ENCODE data around the gene GPT2.

Gene GPT2

GRCh38 chr16:46875243-46875642 lies 8.9 kb upstream of the GPT2 start:
- no peak for DNase-seq
- no peak overlapping the region for H2AK5ac ChIP-seq (ENCODE audit: low read length, severe bottlenecking)
- H3K4ac ChIP-seq (ENCODE audit: low read depth in 1 of 2, low read length in 2 of 2): no peak overlapping the region
- no peak overlapping the region for H3K9ac ChIP-seq (ENCODE audit: low read length)
- H2BK5ac ChIP-seq (ENCODE audit: low read depth, low read length, poor library complexity, severe bottlenecking): no peak overlapping the region
- H3K36me3 ChIP-seq (ENCODE audit: control insufficient read depth in 1 of 2, insufficient read depth in 2 of 2, low read depth in 1 of 2, low read length in 2 of 2): no peaks in the 10 kb centered on the region
- H3K4me1 ChIP-seq (ENCODE audit: control insufficient read depth, insufficient read depth, low read depth, low read length): peaks cover 2% of the 10 kb centered on the region
- H2BK12ac ChIP-seq (ENCODE audit: low read length in 2 of 2): no peak overlapping the region
- no peak overlapping the region for H4K91ac ChIP-seq (ENCODE audit: low read length)
- no peak overlapping the region for H3K14ac ChIP-seq (ENCODE audit: low read length in 2 of 2)
- H3K27ac ChIP-seq (ENCODE audit: low read length, poor library complexity, severe bottlenecking): no peak overlapping the region
- no peaks in the 10 kb centered on the region for H3K79me1 ChIP-seq (replicated peaks; ENCODE audit: low read length, poor library complexity, severe bottlenecking)
- no peak overlapping the region for H3K4me3 ChIP-seq (ENCODE audit: insufficient read depth in 1 of 2, low read depth in 1 of 2, low read length in 2 of 2)
- no peak overlapping the region for H3K23ac ChIP-seq (ENCODE audit: low read length in 2 of 2)
- no peak overlapping the region for H2BK120ac ChIP-seq (ENCODE audit: low read depth, low read length)
- WGBS: 97% methylated on average over 7 of the region's 8 CpGs
- H3K27me3 ChIP-seq (ENCODE audit: control insufficient read depth in 1 of 2, insufficient read depth in 1 of 2, low read length in 2 of 2): peaks cover 4 to 21% of the 10 kb centered on the region in 2 experiments
- no peaks in the 10 kb centered on the region for H3K9me3 ChIP-seq (ENCODE audit: control insufficient read depth, low read length)
- no peak overlapping the region for H2BK15ac ChIP-seq (ENCODE audit: low read depth, poor library complexity, severe bottlenecking)
- no peak overlapping the region for H3K18ac ChIP-seq (ENCODE audit: low read depth in 1 of 2, low read length in 2 of 2)
- no peak overlapping the region for H4K8ac ChIP-seq (ENCODE audit: low read length)
- H3K4me2 ChIP-seq (ENCODE audit: low read length, poor library complexity, severe bottlenecking): no peak overlapping the region
- no peak overlapping the region for H2AFZ ChIP-seq (ENCODE audit: low read depth, low read length)

- DNase-seq: no peak
- Histone ChIP-seq H3K79me1 (replicated peaks; ENCODE audit: low read length, poor library complexity, severe bottlenecking) (peaks cover 7% of the 10 kb centered on the region), H3K9ac (ENCODE audit: low read length) (no peak overlapping the region), H3K36me3 (ENCODE audit: control insufficient read depth in 1 of 2, insufficient read depth in 2 of 2, low read depth in 1 of 2, low read length in 2 of 2) (no peaks in the 10 kb centered on the region), H2AK5ac (ENCODE audit: low read length, severe bottlenecking) (no peak overlapping the region), H2BK15ac (ENCODE audit: low read depth, poor library complexity, severe bottlenecking) (no peak overlapping the region), H3K18ac (ENCODE audit: low read depth in 1 of 2, low read length in 2 of 2) (no peak overlapping the region), H3K27me3 (ENCODE audit: control insufficient read depth in 1 of 2, insufficient read depth in 1 of 2, low read length in 2 of 2) (peaks cover 17 to 41% of the 10 kb centered on the region in 2 experiments), H2AFZ (ENCODE audit: low read depth, low read length) (no peak overlapping the region), H3K9me3 (ENCODE audit: control insufficient read depth, low read length) (no peaks in the 10 kb centered on the region), H3K14ac (ENCODE audit: low read length in 2 of 2) (no peak overlapping the region), H4K91ac (ENCODE audit: low read length) (no peak overlapping the region), H3K4me2 (ENCODE audit: low read length, poor library complexity, severe bottlenecking) (no peak overlapping the region), H4K8ac (ENCODE audit: low read length) (no peak overlapping the region), H2BK5ac (ENCODE audit: low read depth, low read length, poor library complexity, severe bottlenecking) (no peak overlapping the region), H3K4me3 (ENCODE audit: insufficient read depth in 1 of 2, low read depth in 1 of 2, low read length in 2 of 2) (no peak overlapping the region), H3K23ac (ENCODE audit: low read length in 2 of 2) (no peak overlapping the region), H2BK120ac (ENCODE audit: low read depth, low read length) (no peak overlapping the region), H3K27ac (ENCODE audit: low read length, poor library complexity, severe bottlenecking) (no peak overlapping the region), H3K4me1 (ENCODE audit: control insufficient read depth, insufficient read depth, low read depth, low read length) (peaks cover 22% of the 10 kb centered on the region), H3K4ac (ENCODE audit: low read depth in 1 of 2, low read length in 2 of 2) (no peak overlapping the region), H2BK12ac (ENCODE audit: low read length in 2 of 2) (no peak overlapping the region)
- WGBS: 85% methylated on average over 8 of the region's 9 CpGs
Observed at GRCh38 chr16:46882304-46882939, 1.7 kb upstream of the GPT2 start.

GRCh38 chr16:46882940-46883307 lies 1.2 kb upstream of the GPT2 start:
- H3K79me1 ChIP-seq (replicated peaks; ENCODE audit: low read length, poor library complexity, severe bottlenecking): peaks cover 12% of the 10 kb centered on the region
- no peak overlapping the region for H3K9ac ChIP-seq (ENCODE audit: low read length)
- no peak overlapping the region for H3K23ac ChIP-seq (ENCODE audit: low read length in 2 of 2)
- H3K36me3 ChIP-seq (ENCODE audit: control insufficient read depth in 1 of 2, insufficient read depth in 2 of 2, low read depth in 1 of 2, low read length in 2 of 2): no peaks in the 10 kb centered on the region
- peak overlapping the region; percentile 88 for H3K4me2 ChIP-seq (ENCODE audit: low read length, poor library complexity, severe bottlenecking)
- peaks cover 22% of the 10 kb centered on the region for H3K4me1 ChIP-seq (ENCODE audit: control insufficient read depth, insufficient read depth, low read depth, low read length)
- no peak overlapping the region for H3K4ac ChIP-seq (ENCODE audit: low read depth in 1 of 2, low read length in 2 of 2)
- no peak overlapping the region for H4K8ac ChIP-seq (ENCODE audit: low read length)
- no peak overlapping the region for H2AK5ac ChIP-seq (ENCODE audit: low read length, severe bottlenecking)
- peaks cover 17 to 41% of the 10 kb centered on the region in 2 experiments for H3K27me3 ChIP-seq (ENCODE audit: control insufficient read depth in 1 of 2, insufficient read depth in 1 of 2, low read length in 2 of 2)
- no peaks in the 10 kb centered on the region for H3K9me3 ChIP-seq (ENCODE audit: control insufficient read depth, low read length)
- no peak overlapping the region for H2BK5ac ChIP-seq (ENCODE audit: low read depth, low read length, poor library complexity, severe bottlenecking)
- no peak overlapping the region for H2BK12ac ChIP-seq (ENCODE audit: low read length in 2 of 2)
- no peak overlapping the region for H2BK120ac ChIP-seq (ENCODE audit: low read depth, low read length)
- no peak overlapping the region for H4K91ac ChIP-seq (ENCODE audit: low read length)
- no peak overlapping the region for H2BK15ac ChIP-seq (ENCODE audit: low read depth, poor library complexity, severe bottlenecking)
- H2AFZ ChIP-seq (ENCODE audit: low read depth, low read length): no peak overlapping the region
- WGBS: 100% methylated on average over 3 of the region's 6 CpGs
- no peak overlapping the region for H3K4me3 ChIP-seq (ENCODE audit: insufficient read depth in 1 of 2, low read depth in 1 of 2, low read length in 2 of 2)
- no peak for DNase-seq
- no peak overlapping the region for H3K14ac ChIP-seq (ENCODE audit: low read length in 2 of 2)
- H3K18ac ChIP-seq (ENCODE audit: low read depth in 1 of 2, low read length in 2 of 2): no peak overlapping the region
- H3K27ac ChIP-seq (ENCODE audit: low read length, poor library complexity, severe bottlenecking): no peak overlapping the region

GRCh38 chr16:46883353-46883689 lies 841 bp upstream of the GPT2 start:
- peak overlapping the region; percentile 21 for H2BK15ac ChIP-seq (ENCODE audit: low read depth, poor library complexity, severe bottlenecking)
- H3K4me3 ChIP-seq (ENCODE audit: insufficient read depth in 1 of 2, low read depth in 1 of 2, low read length in 2 of 2): peak overlapping the region in 1 of 2 experiments; percentile 94
- no peak overlapping the region for H2BK120ac ChIP-seq (ENCODE audit: low read depth, low read length)
- peaks cover 22% of the 10 kb centered on the region for H3K4me1 ChIP-seq (ENCODE audit: control insufficient read depth, insufficient read depth, low read depth, low read length)
- no peak overlapping the region for H2AFZ ChIP-seq (ENCODE audit: low read depth, low read length)
- H3K9me3 ChIP-seq (ENCODE audit: control insufficient read depth, low read length): no peaks in the 10 kb centered on the region
- no peak overlapping the region for H3K27ac ChIP-seq (ENCODE audit: low read length, poor library complexity, severe bottlenecking)
- peaks cover 15% of the 10 kb centered on the region for H3K79me1 ChIP-seq (replicated peaks; ENCODE audit: low read length, poor library complexity, severe bottlenecking)
- peak overlapping the region; percentile 39 for H4K8ac ChIP-seq (ENCODE audit: low read length)
- no peak overlapping the region for H2BK5ac ChIP-seq (ENCODE audit: low read depth, low read length, poor library complexity, severe bottlenecking)
- no peaks in the 10 kb centered on the region for H3K36me3 ChIP-seq (ENCODE audit: control insufficient read depth in 1 of 2, insufficient read depth in 2 of 2, low read depth in 1 of 2, low read length in 2 of 2)
- no peak overlapping the region for H3K18ac ChIP-seq (ENCODE audit: low read depth in 1 of 2, low read length in 2 of 2)
- H2AK5ac ChIP-seq (ENCODE audit: low read length, severe bottlenecking): no peak overlapping the region
- no peak for DNase-seq
- peaks cover 17 to 41% of the 10 kb centered on the region in 2 experiments for H3K27me3 ChIP-seq (ENCODE audit: control insufficient read depth in 1 of 2, insufficient read depth in 1 of 2, low read length in 2 of 2)
- H3K14ac ChIP-seq (ENCODE audit: low read length in 2 of 2): no peak overlapping the region
- no peak overlapping the region for H2BK12ac ChIP-seq (ENCODE audit: low read length in 2 of 2)
- H4K91ac ChIP-seq (ENCODE audit: low read length): no peak overlapping the region
- peak overlapping the region; percentile 71 for H3K9ac ChIP-seq (ENCODE audit: low read length)
- 72% methylated on average over 10 of the region's 10 CpGs for WGBS
- no peak overlapping the region for H3K23ac ChIP-seq (ENCODE audit: low read length in 2 of 2)
- peak overlapping the region; percentile 88 for H3K4me2 ChIP-seq (ENCODE audit: low read length, poor library complexity, severe bottlenecking)
- no peak overlapping the region for H3K4ac ChIP-seq (ENCODE audit: low read depth in 1 of 2, low read length in 2 of 2)

Measured in mesenchymal stem cell (in vitro differentiated cells and primary cell).